DOHH2 (cell line): ENCODE results near the gene DSCAML1.

Source experiments
- H3F3A ChIP-seq: fragments of 200-600 bp; sonication (generic), shearing (Covaris generic); 2 replicates; pipeline ENCODE4 v1.6.0; 2016; ENCODE audit warnings: antibody characterized with exemption, mild to moderate bottlenecking; ENCODE audit not compliant: control insufficient read depth, insufficient read depth
- H3K27ac ChIP-seq: fragments of 200-600 bp; sonication (generic); 2 replicates; pipeline ENCODE4 v1.5.1; 2014; ENCODE audit warnings: low read depth, mild to moderate bottlenecking, low read length, moderate library complexity
- H3K27me3 ChIP-seq: fragments of 200-600 bp; sonication (generic); 2 replicates; pipeline ENCODE4 v1.6.1; 2014; ENCODE audit warnings: mild to moderate bottlenecking, low read length, mixed read lengths; ENCODE audit not compliant: control insufficient read depth
- H3K36me3 ChIP-seq: fragments of 200-600 bp; sonication (generic); 2 replicates; pipeline ENCODE4 v1.6.1; 2014; ENCODE audit warnings: mild to moderate bottlenecking, low read length, moderate library complexity, mixed read lengths; ENCODE audit not compliant: control insufficient read depth
- H3K4me1 ChIP-seq: fragments of 200-600 bp; sonication (generic); 2 replicates; pipeline ENCODE4 v1.6.1; 2014; ENCODE audit warnings: mild to moderate bottlenecking, low read length, mixed read lengths; ENCODE audit not compliant: control insufficient read depth
- H3K4me2 ChIP-seq: fragments of 200-600 bp; sonication (generic); 2 replicates; pipeline ENCODE4 v1.6.0; 2014; ENCODE audit warnings: mild to moderate bottlenecking, low read length, moderate library complexity
- H3K4me3 ChIP-seq: fragments of 200-600 bp; sonication (generic); 2 replicates; pipeline ENCODE4 v1.5.1; 2014; ENCODE audit warnings: mild to moderate bottlenecking, low read length, mixed read lengths
- H3K79me2 ChIP-seq: fragments of 200-600 bp; sonication (generic); 2 replicates; pipeline ENCODE4 v1.6.1; 2014; ENCODE audit warnings: mild to moderate bottlenecking, low read length, mixed read lengths; ENCODE audit not compliant: control insufficient read depth
- H3K9me2 ChIP-seq: fragments of 200-600 bp; sonication (generic); replicated peaks from 2 replicates; pipeline ENCODE4 v1.6.1; 2014; ENCODE audit warnings: mild to moderate bottlenecking, low read length, mixed read lengths; ENCODE audit not compliant: control insufficient read depth
- H3K9me3 ChIP-seq: fragments of 200-600 bp; sonication (generic); 2 replicates; pipeline ENCODE4 v1.6.1; 2014; ENCODE audit warnings: antibody characterized with exemption, low read length, mixed read lengths; ENCODE audit not compliant: control insufficient read depth, insufficient read depth
- H4K20me1 ChIP-seq: fragments of 200-600 bp; sonication (generic); 2 replicates; pipeline ENCODE4 v1.6.0; 2014; ENCODE audit warnings: low read depth, mild to moderate bottlenecking, antibody characterized with exemption, low read length, moderate library complexity; ENCODE audit not compliant: control insufficient read depth, insufficient read depth
- EZH2phosphoT487 ChIP-seq: fragments of 200-600 bp; sonication (generic); IDR thresholded peaks from 2 replicates; pipeline ENCODE4 v1.6.1; 2017; ENCODE audit warnings: borderline replicate concordance, mild to moderate bottlenecking, antibody characterized with exemption, low read length, moderate library complexity, mixed read lengths
- TF ChIP-seq, protein P1 (sequence below): fragments of 200-600 bp; sonication (generic); IDR thresholded peaks from one replicate; pipeline ENCODE4 v1.5.1; 2014; ENCODE audit warnings: antibody characterized with exemption, mild to moderate bottlenecking, low read depth, low read length; ENCODE audit not compliant: poor library complexity, severe bottlenecking

The DSCAML1 gene

DNA sequence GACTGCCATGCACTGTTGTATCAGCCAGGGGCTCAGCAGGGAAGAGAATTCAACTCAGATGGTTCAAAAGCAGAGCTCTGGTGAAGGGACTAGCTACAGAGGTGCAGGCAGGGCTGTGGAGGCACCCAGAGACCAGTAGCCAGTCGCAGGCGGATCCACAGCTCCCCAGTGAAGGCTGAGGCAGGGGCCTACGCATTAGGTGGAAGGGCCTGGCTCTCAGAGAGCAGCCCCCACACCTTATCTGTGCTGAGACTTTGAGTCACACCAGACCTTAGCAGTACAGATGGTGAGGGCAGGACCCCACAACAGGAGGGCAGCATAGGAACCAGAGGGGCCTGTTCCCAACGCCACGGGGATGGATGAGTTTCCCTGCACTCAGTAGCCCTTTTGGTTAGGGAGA is 189.6 kb downstream of the DSCAML1 start:
- Histone ChIP-seq H3K27ac (no peak overlapping the region), H3K27me3 (peaks cover 13% of the 10 kb centered on the region), H3K9me2 (no peaks in the 10 kb centered on the region), H3K4me2 (no peak overlapping the region), H3K4me1 (no peaks in the 10 kb centered on the region), H4K20me1 (no peaks in the 10 kb centered on the region), H3K9me3 (no peaks in the 10 kb centered on the region), H3K79me2 (no peaks in the 10 kb centered on the region), H3K4me3 (no peak overlapping the region), H3F3A (no peaks in the 10 kb centered on the region), H3K36me3 (no peaks in the 10 kb centered on the region)
- TF ChIP-seq, protein P1, sequence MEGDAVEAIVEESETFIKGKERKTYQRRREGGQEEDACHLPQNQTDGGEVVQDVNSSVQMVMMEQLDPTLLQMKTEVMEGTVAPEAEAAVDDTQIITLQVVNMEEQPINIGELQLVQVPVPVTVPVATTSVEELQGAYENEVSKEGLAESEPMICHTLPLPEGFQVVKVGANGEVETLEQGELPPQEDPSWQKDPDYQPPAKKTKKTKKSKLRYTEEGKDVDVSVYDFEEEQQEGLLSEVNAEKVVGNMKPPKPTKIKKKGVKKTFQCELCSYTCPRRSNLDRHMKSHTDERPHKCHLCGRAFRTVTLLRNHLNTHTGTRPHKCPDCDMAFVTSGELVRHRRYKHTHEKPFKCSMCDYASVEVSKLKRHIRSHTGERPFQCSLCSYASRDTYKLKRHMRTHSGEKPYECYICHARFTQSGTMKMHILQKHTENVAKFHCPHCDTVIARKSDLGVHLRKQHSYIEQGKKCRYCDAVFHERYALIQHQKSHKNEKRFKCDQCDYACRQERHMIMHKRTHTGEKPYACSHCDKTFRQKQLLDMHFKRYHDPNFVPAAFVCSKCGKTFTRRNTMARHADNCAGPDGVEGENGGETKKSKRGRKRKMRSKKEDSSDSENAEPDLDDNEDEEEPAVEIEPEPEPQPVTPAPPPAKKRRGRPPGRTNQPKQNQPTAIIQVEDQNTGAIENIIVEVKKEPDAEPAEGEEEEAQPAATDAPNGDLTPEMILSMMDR, result no peak
- TF ChIP-seq EZH2phosphoT487, result no peak

DNA sequence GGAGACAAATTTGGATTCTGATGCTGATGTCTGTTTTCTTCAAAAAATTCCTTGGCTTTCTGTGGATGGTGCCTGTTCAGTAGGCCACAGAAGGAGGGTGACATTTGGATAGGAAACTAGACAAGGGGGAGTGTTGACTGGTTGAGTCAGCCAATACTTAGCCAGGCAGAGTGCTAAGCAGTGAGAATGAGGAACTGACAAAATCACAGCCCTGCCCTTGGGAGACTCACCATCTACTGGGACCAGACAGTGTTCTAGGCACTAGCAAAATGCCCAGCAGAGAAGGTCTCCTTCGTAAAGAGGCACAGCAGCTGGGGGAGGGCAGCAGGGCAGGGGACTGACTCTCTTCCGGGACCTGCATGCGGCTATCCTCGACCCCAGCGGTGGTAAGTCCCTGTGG is 190.2 kb downstream of the DSCAML1 start:
- Histone ChIP-seq H4K20me1 (no peaks in the 10 kb centered on the region), H3K79me2 (no peaks in the 10 kb centered on the region), H3F3A (no peaks in the 10 kb centered on the region), H3K4me2 (no peak overlapping the region), H3K9me3 (no peaks in the 10 kb centered on the region), H3K4me1 (no peaks in the 10 kb centered on the region), H3K36me3 (no peaks in the 10 kb centered on the region), H3K27me3 (peaks cover 13% of the 10 kb centered on the region), H3K9me2 (no peaks in the 10 kb centered on the region), H3K4me3 (no peak overlapping the region), H3K27ac (no peak overlapping the region)
- TF ChIP-seq EZH2phosphoT487, result no peak
- TF ChIP-seq, protein P1, result no peak

DNA sequence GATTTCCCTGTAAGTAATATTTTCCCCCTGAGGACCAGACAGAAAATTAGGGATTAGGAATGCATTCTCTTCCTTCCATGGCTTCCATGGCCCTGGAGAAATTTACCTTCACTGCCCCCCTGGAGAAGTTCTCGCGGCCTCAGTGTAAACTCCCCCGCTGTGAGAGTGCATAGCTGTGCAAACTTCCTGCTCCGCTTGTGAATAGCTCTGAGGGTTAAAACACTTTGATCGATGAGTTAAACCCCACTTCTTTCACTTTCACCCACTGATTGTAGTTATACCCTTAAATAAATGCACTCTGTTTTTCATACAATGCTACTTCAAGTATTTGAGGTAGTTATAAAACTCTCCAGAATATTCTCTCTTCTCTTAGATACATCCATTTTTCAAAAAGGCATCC is 190.8 kb downstream of the DSCAML1 start:
- Histone ChIP-seq H4K20me1 (no peaks in the 10 kb centered on the region), H3K4me1 (no peaks in the 10 kb centered on the region), H3K27me3 (peaks cover 10% of the 10 kb centered on the region), H3K9me3 (no peaks in the 10 kb centered on the region), H3K4me2 (no peak overlapping the region), H3K79me2 (no peaks in the 10 kb centered on the region), H3F3A (no peaks in the 10 kb centered on the region), H3K4me3 (no peak overlapping the region), H3K36me3 (no peaks in the 10 kb centered on the region), H3K9me2 (no peaks in the 10 kb centered on the region), H3K27ac (no peak overlapping the region)
- TF ChIP-seq EZH2phosphoT487, result no peak

DNA sequence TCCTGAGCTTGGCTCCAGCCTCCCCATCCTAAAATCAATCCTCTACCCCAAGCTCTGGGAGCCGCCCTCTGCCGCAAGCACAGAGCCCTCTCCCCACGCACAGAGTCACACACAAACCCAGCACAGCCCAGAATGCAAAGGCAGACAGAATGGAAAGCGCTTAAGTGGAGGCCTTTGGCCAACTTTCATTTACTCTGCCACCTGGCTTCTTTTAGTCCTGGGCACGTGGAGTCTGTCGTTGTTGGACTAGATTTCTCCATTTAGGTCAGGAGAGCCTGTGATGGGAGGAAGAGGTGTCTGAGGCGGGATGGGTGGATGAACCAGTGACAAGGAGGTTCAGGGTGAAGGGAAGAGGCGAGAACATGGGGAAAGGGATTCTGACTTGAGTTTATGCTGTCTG is 191.7 kb downstream of the DSCAML1 start:
- Histone ChIP-seq H3K36me3 (no peaks in the 10 kb centered on the region), H3K79me2 (no peaks in the 10 kb centered on the region), H3K4me3 (no peak overlapping the region), H3K27ac (no peak overlapping the region), H3K9me2 (no peaks in the 10 kb centered on the region), H3K4me2 (no peak overlapping the region), H3K9me3 (no peaks in the 10 kb centered on the region), H4K20me1 (no peaks in the 10 kb centered on the region), H3K4me1 (no peaks in the 10 kb centered on the region), H3K27me3 (peaks cover 4% of the 10 kb centered on the region), H3F3A (no peaks in the 10 kb centered on the region)
- TF ChIP-seq, protein P1, result no peak
- TF ChIP-seq EZH2phosphoT487, result no peak
